Activated T-helper 9 cell treated with anti-CD3 and anti-CD28 coated beads, Interleukin-2, amount 50 U/mL, for 16 hours (primary cell): ENCODE results near the gene CDC26.
"Not testable (repeated sequence)": the region's sequence is repeated elsewhere in the genome, so short reads cannot be mapped to it uniquely, and the experiment has no call there.

Experiments
- DNase-seq: peaks from one replicate; pipeline ENCODE4 v3.0.0-alpha.2; 2020; ENCODE audit warnings: low read depth

The CDC26 gene

DNA sequence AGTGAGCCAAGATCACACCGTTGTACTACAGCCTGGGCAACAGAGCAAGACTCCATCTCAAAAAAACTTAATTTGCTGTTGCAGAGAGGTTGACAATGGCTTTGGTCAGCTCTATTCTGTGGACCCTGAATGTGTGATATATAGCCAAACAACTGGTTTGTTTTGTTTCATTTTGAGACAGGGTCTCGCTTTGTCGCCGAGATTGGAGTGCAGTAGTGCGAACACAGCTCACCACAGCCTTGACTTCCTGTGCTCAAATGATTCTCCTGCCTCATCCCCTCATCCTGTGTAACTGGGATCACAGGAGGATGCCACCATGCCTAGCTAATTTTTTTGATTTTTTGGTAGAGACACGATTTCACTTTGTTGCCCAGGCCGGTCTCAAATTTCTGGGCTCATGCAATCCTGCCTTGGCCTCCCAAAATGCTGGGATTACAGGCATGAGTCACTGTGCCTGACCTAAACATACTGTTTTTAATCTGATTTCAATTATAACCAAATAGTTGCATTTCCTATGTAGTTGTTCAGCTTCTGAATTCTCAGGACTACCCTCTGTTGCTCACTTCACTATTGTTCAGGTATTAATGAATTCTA is 18.0 kb upstream of the CDC26 start:
- no peak for DNase-seq

DNA sequence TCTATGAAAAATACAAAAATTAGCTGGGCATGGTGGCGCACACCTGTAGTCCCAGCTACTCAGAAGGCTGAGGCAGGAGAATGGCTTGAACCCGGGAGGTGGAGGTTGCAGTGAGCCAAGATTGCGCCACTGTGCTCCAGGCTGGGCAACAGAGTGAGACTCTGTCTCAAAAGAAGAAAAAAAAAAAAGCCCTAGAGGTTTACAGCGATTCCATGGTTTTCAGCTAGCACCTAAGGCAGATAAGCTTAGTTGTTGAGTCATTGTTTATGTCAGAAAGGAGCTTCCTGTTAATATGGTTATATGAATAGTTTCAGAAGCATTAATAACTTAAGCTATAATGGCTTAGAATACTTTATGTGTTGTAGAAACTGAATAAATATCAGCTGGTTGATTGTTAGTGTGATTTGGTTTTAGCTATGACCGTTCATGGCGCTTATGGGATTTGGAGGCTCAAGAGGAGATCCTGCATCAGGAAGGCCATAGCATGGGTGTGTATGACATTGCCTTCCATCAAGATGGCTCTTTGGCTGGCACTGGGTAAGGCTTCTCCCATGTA is 14.8 kb upstream of the CDC26 start:
- DNase-seq, result no peak

DNA sequence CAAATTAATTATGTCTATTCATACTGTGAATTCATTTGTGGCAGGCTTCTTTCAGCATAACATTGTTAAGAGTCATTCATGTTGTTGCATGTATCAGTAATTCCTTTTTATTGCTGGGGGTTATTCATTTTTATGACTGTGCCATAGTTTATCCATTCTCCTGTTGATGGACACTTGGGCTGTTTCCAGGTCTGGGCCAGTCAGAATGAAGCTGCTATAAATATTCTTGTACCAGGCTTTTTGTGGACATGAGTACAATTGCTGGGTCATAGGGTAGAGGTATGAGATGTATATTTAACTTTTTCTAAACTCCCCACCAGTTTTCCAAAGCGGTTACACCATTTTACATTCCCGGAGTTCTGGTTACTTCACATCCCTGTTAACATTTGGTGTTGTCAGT is 13.7 kb upstream of the CDC26 start:
- no peak for DNase-seq

DNA sequence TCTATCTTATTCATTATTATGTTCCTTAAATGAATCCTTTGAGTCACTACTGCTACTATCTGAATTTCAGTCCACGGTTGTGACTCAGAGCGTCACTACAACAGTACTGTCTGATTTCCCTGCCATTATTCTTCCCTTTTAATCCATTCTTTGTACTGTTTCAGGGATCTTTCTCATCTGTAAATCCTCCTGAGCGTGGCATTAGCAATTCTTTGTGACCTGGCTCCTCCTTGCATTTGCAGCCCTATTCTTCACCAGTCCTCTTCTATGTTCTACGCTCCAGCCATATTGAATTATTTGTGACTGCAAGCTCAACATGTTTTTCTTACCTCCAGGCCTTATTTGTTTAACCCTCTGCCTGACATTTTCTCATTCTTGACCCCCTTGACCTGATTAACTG is 6.0 kb upstream of the CDC26 start:
- DNase-seq, result no peak

DNA sequence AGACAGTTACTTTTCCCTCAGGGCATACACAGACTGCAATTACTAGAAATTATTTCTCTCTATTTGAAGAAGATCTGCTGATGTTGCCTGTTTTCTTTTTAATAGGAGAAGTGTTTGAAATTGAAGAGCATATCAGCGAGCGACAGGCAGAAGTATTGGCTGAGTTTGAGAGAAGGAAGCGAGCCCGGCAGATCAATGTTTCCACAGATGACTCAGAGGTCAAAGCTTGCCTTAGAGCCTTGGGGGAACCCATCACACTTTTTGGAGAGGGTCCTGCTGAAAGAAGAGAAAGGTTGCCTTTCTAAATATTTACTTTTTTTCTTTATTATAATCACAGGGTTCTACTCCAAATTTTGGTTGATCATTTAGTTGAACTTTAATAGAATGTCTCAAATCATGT is 3.5 kb upstream of the CDC26 start:
- DNase-seq, result no peak

DNA sequence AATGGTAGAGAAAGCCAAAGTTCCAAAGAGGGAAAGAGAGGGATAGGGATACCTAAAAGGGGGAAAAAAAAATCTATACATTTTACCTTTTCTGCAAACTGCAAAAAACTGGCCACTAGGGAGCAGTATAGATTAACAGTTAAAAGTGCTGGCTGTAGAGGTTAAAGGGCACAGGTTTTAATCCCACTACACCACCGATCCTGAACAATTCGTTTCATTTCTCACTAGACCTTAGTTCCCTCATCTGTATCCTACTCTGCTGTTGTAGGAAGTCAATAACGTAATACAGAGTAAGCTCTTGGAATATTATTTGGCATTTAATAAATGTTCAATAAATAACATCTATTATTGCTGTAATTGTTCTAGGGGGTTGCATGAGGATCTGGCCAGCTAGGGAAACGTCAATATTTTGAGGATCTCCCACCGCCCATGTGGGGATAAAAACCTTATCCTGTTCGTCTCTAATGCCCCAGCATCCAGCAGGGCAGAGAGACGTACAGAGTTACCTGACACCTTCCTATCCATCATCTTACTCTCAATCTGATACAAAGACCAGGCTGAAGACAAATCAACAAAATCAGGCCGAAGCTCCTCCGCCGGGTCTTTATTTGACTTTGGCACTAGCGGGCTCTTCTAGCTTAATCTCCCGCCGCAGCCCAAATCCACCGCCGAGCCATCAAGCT is 757 bp downstream of the CDC26 start:
- DNase-seq, result no peak

DNA sequence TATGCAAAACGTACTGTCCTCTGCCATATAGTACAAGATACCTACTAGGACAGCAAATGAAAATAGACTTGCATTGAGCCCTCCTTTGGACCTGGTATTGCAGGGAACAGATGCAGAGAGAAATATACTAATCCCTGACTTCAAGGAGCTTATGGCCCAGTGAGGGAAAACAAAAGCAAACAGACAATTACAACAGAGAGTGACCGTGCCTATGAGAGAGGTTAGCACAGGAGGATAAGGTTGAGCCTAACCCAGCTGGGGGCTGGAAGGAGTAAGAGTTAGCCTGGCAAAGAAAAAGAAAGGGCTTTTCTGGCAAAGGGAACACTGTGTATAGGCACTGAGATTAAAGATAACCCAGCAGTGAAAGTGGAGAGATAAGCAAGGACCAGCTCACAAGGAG is 5.5 kb downstream of the CDC26 start:
- DNase-seq, result no peak

DNA sequence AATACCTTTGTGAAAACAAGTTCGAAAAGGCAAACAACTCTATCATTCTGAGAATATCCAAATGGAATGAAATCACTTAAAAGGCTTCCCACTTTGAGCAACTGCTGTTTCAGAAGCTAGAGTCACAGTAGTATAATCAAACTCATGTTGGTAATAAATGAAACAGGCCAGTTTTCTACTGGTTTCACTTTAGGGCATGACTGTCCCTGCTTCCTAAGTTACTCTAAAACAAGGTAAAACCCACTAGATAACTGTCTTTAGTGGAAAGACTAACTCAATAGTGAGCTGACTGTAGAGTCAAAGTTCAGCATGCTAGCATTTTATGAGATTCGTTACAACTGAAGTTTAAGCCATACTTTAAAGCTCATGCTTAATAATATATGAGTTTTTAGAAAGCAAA is 6.0 kb downstream of the CDC26 start:
- DNase-seq, result no peak

DNA sequence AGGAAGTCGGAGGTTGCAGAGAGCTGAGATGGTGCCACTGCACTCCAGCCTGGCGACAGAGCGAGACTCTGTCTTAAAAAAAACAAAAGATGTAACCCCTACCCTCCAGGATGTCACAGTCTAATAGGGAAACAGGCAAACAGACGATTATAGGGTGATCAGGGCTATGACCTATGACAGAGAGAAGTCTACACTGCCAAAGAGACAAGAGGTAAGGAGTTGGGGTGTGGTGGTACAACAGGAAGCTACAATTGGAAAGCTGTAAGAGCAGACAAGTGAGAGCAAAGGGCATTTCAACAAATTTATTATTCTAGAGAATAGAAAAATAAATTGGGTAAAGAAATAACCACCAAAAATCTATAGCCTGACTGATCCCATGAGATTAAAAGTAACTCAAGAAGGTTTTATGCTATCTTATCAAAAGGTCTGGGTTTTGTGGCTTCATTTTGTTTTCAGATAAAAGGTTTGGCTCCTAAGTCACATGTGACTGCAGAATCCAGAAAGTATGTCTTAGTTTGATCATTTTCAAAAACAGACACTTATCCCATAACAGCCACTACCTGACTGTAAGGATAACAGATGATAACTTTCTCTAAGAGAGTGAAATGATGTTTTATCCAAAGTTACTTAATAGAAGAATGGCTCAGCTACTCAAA is 7.3 kb downstream of the CDC26 start:
- DNase-seq, result no peak

DNA sequence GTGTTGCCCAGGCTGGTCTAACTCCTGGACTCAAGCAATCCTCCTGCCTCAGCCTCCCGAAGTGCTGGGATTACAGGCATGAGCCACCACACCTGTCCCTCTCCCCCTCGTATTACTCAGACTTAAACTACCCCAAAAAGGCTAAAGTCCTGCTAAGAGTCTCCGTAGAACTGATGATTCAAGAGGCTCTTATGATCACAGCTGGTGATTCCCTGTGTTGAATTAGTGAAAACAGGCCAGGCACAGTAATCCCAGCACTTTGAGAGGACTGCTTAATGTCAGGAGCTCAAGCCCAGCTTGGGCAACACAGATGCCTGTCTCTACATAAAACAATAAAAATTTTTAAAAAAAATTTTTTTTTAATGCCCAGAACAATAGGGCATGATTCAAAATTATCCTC is 9.2 kb downstream of the CDC26 start:
- DNase-seq, result no peak

DNA sequence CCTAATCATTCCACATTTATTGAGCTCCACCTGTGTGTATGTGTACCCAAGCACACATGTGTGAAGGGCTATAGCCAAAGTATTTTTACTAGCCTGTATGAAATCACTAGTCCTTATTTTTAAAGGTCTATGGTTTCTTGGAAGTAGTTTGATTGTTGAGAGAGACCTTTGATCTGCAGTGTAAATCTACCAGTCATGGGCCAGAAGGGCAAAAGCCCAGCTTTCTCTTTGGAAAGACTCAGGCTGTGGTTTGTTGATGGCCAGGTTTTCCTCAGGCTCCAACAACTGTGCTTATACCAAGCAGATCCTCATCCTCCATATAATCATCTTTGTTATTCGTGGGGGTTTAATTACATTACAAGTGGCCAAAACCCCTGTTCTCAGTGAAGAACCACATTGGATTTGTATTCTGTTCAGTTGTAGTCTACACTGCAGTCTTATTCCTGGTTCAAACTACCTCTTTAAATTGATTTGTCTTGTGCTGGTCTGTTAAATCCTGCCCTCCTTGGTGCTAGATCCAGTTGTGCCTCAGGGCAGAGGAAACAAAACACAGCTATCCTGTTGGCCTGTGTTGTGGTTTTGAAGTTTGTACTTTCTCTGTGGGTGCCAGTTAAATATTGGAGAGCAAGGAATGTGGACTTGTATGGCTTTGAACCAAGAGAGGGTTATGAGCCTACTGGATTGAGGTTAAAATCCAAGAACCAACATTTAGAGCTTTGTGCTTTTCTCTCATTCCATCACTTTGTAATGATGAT is 13.3 kb downstream of the CDC26 start:
- no peak for DNase-seq

DNA sequence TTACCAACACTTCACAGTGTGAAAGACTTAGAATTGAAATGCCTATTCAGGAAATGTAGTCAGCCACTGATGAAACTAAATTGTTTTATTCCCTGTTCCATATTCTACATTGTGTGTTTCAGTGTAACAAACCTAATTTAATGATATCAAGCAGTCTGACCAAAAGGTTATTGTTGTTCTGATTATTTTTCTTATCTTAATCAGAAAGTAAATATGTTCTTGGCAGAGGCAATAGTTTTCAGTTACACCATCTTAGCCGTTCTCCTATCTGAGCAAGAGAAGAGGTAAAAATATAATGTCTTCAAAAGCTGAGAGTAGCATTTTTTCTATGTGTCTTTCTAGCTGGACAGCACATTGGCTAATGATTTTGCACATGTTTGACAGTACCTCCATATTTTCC is 17.1 kb downstream of the CDC26 start:
- DNase-seq, result no peak

DNA sequence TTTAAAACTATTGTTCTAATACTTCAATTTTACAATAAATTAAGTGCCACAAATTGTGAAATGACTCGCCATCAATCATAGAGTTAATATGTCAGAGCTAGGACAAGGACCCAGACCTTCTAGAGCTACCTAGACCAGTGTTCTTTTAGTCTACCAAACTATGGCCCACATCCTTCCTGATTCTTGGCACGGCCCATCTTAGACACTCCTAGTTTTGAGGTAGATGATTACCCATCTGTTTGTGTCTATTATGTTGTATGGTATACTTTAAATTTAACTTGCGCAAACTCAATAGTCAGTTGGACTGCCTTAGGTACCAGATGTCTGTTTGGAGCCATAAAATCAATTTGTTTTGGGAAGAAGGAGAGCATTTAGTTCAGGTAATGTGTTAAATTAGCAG is 17.5 kb downstream of the CDC26 start:
- no peak for DNase-seq

DNA sequence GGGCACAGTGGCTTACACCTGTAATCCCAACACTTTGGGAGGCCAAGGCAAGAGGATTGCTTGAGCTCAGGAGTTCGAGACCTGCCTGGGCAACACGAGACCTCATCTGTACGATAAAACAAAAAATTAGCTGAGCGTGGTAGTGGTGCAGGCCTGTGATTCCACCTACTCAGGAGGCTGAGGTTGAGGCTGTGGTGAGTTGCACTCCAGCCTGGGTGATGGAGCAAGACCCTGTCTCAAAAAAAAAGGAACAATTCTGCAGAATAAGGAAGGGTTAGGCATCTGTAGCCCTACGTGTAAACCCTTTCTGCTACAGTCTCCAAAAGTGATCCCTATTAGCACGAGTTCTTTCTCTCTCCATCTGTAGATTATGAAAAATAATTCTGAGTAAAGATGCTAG is 19.9 kb downstream of the CDC26 start:
- DNase-seq, result no peak

DNA sequence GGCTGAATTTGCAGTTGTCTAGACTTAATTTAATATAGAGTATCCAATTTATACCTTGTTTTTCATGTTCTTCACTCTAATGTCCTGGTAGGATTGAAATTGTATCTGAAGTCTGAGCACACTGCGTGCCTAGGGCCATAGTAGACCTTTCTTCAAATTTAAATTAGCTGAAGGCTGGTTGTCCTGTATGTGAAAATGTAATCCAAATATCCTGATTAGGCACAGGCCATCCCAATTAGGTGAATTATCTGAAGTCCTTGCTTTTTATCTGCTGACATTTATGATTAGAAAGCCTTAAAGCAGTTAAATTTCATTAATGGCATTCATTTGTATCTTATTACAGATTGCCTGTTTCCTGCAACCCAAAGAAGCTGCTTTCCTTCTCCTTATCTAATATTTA is 20.4 kb downstream of the CDC26 start:
- DNase-seq, result no peak

DNA sequence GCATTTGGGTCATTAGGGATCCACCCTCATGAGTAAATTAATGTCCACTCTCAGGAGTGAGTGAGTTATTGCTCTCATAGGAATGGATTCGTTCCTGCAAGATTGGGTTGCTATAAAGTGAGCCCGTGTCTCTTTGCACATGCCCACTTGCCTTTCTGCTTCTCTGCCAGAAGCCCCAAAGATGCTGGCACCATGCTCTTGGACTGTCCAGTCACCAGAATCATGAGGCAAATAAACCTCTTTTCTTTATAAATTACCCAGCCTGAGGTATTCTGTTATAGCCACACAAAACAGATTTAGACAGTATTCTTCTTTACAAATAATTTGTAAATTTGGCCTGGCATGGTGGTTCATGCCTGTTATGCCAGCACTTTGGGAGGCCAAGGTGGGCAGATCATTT is 24.6 kb downstream of the CDC26 start:
- DNase-seq, result no peak

DNA sequence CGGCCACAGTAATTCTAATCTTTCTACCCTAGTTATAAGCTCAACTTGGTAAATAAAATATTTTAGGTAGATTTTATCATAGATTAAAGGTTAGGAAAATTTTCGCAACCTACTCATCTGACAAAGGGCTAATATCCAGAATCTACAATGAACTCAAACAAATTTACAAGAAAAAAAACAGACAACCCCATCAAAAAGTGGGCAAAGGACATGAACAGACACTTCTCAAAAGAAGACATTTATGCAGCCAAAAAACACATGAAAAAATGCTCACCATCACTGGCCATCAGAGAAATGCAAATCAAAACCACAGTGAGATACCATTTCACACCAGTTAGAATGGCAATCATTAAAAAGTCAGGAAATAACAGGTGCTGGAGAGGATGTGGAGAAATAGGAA is 25.7 kb downstream of the CDC26 start:
- not testable (repeated sequence) for DNase-seq

DNA sequence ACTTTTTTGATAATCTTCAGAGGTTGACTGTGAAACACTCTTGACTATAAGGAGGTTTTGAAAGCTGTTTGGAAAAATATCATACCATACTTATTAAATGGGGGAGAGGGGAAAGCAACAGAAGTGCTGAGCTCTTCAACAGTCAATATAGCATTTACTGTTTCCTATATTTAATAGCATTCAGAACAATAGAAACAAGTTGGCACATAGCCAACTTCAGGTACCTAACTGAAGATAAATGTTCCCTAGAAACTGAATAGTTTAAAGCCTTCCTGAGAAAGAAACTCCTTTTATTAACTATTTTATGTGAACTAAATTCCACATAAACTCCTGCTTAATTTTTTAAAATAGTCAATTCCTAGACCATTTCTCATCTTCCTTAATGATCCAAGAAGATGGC is 27.7 kb downstream of the CDC26 start:
- no peak for DNase-seq

DNA sequence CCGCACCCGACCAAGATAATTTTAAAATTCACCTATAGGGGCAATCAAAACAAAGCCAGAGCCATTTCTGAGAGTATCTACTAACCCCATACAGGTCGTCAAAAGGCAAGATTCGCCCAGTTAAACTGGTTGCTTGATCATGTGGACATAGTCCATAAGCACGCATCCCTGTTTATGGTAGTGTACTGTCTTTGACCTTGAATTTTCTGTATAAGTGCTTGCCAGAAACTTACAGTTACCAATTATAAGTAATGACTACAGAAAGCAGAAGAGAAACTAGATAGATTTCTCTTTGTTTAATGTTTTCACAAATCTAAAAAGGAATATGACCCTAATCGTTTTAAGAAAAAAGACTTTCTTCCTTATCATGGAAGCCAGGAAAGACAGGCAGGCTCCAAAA is 28.4 kb downstream of the CDC26 start:
- DNase-seq, result no peak

DNA sequence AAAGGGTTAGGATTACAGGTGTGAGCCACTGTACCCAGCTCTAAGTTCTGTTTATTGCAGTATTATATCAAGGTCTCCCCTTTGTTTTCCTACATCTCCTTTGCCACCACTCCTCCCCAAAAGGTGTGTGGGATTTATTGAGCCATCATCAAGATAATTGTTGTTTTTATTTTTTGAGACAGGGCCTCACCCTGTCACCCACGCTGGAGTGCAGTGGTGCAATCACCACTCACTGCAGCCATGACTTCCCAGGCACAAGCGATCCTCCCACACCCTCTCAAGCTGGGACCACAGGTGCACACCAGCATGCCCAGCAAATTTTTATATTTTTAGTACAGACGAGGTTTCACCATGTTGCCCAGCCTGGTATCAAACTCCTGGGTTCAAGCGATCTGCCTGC is 29.5 kb downstream of the CDC26 start:
- DNase-seq, result no peak

DNA sequence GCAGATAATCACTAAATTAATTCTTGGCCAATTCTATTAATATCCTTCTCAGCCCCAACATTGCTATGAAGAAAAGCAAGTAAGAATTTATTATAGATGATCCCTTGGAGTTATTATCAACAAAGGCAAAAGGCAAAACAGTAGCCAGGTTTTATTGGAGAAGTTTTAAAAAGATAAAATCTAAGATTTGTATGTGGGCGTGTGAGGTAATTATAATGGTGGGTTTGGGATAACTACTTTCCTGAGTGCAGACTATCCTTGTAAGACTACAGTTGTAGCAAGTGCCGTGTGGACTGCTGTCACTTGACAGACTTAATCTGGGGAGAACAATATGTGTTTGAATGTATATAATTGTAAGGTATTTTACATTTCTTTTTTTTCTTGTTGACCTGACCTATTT is 30.8 kb downstream of the CDC26 start:
- no peak for DNase-seq

DNA sequence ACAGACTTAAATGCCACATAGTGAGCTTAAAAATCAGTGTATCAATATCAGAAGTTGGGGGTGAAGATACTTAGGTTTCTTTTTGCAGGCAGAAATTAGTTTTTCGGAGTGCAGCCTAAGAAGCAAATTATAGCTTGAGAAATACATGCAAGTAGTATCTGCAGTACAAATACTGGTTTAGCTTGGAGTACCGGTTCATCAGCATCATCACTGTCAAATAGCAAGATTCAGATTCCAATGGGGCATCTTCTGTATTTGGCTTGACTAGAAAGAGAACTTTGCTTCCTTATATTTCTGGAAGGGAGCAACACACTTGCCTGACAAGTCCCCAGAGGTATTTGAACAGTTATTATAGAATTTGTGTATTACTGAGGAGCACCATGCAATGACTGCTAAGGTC is 34.2 kb downstream of the CDC26 start:
- DNase-seq, result no peak

DNA sequence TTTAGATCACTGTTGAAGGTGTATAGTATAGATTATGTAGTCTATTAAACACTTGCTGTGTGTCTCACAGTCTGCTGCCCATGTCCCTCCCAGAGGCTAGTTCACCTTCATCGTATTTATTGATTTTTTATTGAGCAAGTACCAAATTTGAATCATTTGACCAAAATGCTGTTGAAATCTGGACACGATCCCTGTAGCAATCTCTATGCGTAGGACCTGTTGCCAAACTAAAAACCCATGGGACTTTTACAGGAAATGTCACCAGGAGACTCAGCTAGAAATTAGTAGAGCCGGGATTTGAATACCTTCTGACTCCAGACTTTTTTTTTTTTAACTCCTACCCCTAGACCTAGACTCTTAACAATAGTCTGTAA is 36.5 kb downstream of the CDC26 start:
- DNase-seq, result no peak
